ENCODE results near the gene NFIC.
"Not testable (repeated sequence)": the region's sequence is repeated elsewhere in the genome, so short reads cannot be mapped to it uniquely, and the experiment has no call there.

DNA sequence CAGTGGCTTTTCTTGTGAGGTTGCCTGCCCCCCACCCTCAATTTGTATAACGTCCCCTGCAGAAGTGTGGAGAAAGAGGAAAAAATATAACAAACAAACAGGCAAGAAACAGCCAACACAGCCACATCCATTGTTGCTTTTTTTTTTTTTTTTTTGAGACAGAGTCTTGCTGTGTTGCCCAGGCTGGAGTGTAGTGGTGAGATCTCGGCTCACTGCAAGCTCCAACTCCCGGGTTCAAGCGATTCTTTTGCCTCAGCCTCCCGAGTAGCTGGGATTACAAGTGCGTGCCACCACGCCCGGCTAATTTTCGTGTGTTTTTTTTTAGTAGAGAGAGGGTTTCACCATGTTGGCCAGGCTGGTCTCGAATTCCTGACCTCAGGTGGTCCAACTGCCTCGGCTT lies 17.9 kb upstream of the NFIC start:
- TF ChIP-seq ARNTL (CRISPR knock-in tag; IDR thresholded peaks at IDR 0.05; ENCODE audit: borderline replicate concordance, low read depth); ZFP30 (CRISPR knock-in tag; IDR thresholded peaks at IDR 0.05); BACH2 (CRISPR knock-in tag; IDR thresholded peaks at IDR 0.05; ENCODE audit: borderline replicate concordance); ESRRG (CRISPR knock-in tag; IDR thresholded peaks at IDR 0.05); CSDC2 (CRISPR knock-in tag; IDR thresholded peaks at IDR 0.05); OSR1 (CRISPR knock-in tag; IDR thresholded peaks at IDR 0.05): not testable (repeated sequence)
- TF ChIP-seq, protein P1, sequence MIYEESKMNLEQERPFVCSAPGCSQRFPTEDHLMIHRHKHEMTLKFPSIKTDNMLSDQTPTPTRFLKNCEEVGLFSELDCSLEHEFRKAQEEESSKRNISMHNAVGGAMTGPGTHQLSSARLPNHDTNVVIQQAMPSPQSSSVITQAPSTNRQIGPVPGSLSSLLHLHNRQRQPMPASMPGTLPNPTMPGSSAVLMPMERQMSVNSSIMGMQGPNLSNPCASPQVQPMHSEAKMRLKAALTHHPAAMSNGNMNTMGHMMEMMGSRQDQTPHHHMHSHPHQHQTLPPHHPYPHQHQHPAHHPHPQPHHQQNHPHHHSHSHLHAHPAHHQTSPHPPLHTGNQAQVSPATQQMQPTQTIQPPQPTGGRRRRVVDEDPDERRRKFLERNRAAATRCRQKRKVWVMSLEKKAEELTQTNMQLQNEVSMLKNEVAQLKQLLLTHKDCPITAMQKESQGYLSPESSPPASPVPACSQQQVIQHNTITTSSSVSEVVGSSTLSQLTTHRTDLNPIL (CRISPR knock-in tag; IDR thresholded peaks at IDR 0.05; ENCODE audit: low read depth) = not testable (repeated sequence)
- TF ChIP-seq, protein P2, sequence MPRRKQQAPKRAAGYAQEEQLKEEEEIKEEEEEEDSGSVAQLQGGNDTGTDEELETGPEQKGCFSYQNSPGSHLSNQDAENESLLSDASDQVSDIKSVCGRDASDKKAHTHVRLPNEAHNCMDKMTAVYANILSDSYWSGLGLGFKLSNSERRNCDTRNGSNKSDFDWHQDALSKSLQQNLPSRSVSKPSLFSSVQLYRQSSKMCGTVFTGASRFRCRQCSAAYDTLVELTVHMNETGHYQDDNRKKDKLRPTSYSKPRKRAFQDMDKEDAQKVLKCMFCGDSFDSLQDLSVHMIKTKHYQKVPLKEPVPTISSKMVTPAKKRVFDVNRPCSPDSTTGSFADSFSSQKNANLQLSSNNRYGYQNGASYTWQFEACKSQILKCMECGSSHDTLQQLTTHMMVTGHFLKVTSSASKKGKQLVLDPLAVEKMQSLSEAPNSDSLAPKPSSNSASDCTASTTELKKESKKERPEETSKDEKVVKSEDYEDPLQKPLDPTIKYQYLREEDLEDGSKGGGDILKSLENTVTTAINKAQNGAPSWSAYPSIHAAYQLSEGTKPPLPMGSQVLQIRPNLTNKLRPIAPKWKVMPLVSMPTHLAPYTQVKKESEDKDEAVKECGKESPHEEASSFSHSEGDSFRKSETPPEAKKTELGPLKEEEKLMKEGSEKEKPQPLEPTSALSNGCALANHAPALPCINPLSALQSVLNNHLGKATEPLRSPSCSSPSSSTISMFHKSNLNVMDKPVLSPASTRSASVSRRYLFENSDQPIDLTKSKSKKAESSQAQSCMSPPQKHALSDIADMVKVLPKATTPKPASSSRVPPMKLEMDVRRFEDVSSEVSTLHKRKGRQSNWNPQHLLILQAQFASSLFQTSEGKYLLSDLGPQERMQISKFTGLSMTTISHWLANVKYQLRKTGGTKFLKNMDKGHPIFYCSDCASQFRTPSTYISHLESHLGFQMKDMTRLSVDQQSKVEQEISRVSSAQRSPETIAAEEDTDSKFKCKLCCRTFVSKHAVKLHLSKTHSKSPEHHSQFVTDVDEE (CRISPR knock-in tag; IDR thresholded peaks at IDR 0.05) = not testable (repeated sequence)
- TF ChIP-seq, protein P3, sequence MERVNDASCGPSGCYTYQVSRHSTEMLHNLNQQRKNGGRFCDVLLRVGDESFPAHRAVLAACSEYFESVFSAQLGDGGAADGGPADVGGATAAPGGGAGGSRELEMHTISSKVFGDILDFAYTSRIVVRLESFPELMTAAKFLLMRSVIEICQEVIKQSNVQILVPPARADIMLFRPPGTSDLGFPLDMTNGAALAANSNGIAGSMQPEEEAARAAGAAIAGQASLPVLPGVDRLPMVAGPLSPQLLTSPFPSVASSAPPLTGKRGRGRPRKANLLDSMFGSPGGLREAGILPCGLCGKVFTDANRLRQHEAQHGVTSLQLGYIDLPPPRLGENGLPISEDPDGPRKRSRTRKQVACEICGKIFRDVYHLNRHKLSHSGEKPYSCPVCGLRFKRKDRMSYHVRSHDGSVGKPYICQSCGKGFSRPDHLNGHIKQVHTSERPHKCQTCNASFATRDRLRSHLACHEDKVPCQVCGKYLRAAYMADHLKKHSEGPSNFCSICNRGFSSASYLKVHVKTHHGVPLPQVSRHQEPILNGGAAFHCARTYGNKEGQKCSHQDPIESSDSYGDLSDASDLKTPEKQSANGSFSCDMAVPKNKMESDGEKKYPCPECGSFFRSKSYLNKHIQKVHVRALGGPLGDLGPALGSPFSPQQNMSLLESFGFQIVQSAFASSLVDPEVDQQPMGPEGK (CRISPR knock-in tag; IDR thresholded peaks at IDR 0.05; ENCODE audit: borderline replicate concordance) = not testable (repeated sequence)
